ENCODE measurements around the gene RIPPLY1. TPM values are rescaled to one million over a fixed set of nuclear protein-coding genes. Genes with fewer than 3 reads are reported as not detected.

RIPPLY1 gene
- total RNA-seq, 4 donors from 2014 or later: not detected

DNA sequence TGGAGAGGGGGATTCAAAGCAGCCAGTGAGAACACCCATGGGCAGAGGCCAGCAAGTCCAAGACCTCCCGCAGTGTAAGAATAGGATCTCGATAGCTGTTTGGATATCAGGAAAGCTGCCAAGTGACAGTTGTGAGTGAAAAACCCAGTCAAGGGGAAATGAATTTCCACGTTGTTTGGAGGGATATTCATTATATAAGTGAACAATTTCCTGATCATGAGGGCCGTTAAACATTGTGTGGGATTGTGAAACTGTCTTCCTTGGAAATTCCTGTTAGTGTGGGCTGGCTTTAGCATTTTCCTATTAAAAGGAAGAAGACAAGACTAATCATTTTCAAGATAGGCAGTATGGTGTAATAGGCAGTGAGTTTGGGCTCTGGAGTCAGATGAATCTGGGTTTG lies 32.0 kb upstream of the RIPPLY1 start:
- DNase-seq (ENCODE audit: low spot score in 2 of 2): no peak
- H3K27ac ChIP-seq: no peak overlapping the region
- no peaks in the 10 kb centered on the region for H3K9me3 ChIP-seq
- peaks cover 0 to 9% (median 4%) of the 10 kb centered on the region in 4 donors for H3K4me1 ChIP-seq
- peaks cover 0 to 6% of the 10 kb centered on the region in 2 donors for H3K27me3 ChIP-seq
- no peak overlapping the region for H3K4me3 ChIP-seq
- H3K36me3 ChIP-seq: peaks cover 0 to 5% (median 0%) of the 10 kb centered on the region in 3 donors
- 2 to 24% methylated on average over 4 of the region's 4 CpGs for WGBS, 2 donors
- TF ChIP-seq, protein P1, sequence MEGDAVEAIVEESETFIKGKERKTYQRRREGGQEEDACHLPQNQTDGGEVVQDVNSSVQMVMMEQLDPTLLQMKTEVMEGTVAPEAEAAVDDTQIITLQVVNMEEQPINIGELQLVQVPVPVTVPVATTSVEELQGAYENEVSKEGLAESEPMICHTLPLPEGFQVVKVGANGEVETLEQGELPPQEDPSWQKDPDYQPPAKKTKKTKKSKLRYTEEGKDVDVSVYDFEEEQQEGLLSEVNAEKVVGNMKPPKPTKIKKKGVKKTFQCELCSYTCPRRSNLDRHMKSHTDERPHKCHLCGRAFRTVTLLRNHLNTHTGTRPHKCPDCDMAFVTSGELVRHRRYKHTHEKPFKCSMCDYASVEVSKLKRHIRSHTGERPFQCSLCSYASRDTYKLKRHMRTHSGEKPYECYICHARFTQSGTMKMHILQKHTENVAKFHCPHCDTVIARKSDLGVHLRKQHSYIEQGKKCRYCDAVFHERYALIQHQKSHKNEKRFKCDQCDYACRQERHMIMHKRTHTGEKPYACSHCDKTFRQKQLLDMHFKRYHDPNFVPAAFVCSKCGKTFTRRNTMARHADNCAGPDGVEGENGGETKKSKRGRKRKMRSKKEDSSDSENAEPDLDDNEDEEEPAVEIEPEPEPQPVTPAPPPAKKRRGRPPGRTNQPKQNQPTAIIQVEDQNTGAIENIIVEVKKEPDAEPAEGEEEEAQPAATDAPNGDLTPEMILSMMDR (IDR thresholded peaks at IDR 0.05): no peak
- TF ChIP-seq EP300 (IDR thresholded peaks at IDR 0.05): no peak
- TF ChIP-seq POLR2A (IDR thresholded peaks at IDR 0.05): no peak

DNA sequence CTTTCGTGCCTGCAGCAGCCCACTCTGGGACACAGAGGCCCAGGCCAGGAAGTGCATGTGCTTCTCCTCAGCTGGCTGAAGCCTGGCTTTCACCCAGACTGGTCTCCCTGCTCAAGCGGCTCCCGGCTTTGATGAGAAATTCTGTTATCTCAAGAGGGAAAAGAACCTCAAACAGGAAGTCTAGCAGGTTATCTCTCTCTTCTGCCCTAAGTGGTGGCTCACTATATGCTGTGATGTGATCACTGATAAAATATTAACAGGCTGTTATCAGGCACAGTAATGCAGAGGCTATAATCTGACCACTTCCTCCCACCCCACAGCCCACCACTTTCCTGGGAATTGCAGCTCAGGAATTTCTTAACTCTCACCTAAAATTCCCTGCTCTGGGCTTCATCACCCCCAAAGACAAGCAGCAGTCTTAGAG lies 30.4 kb upstream of the RIPPLY1 start:
- 6 to 38% methylated on average over 3 of the region's 3 CpGs for WGBS, 2 donors
- peaks cover 0 to 5% (median 0%) of the 10 kb centered on the region in 3 donors for H3K36me3 ChIP-seq
- peaks cover 0 to 6% of the 10 kb centered on the region in 2 donors for H3K27me3 ChIP-seq
- no peaks in the 10 kb centered on the region for H3K9me3 ChIP-seq
- TF ChIP-seq, protein P1 (IDR thresholded peaks at IDR 0.05): no peak
- TF ChIP-seq POLR2A (IDR thresholded peaks at IDR 0.05): no peak
- TF ChIP-seq EP300 (IDR thresholded peaks at IDR 0.05): no peak
- peaks cover 0 to 9% (median 4%) of the 10 kb centered on the region in 4 donors for H3K4me1 ChIP-seq
- DNase-seq (ENCODE audit: low spot score in 2 of 2): no peak
- peak overlapping the region in 2 of 4 donors; percentile 15 to 20 for H3K27ac ChIP-seq
- no peak overlapping the region for H3K4me3 ChIP-seq

DNA sequence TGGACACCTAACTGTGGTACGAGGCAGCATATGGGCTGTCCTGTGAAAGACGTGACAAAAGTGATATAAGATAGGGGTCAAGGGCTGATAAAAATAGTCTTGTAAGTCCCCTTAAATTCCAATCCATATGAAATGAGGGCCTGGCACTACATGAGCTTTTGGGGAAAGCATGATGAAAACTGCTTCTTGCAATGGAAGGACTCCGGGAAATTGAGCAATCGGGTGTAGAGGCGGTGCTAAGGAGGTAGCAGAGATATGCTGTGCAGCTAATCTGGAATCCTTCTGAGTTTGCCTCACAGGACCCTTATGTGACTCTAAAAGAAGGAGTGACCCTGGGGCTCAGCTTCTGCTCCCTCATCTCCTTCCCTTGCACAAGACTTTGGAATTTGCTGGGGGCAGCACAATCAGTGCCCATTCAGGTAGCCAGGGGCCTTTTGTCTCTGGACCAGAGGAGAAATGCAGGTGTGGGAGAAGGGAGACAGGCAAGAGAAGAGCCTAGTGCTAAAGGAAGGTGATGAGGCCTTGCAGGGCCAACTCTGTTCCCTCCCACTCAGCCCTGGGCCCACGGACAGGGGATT lies 29.9 kb upstream of the RIPPLY1 start:
- 72 to 83% methylated on average over 5 to 6 of the region's 6 CpGs for WGBS, 2 donors
- DNase-seq (ENCODE audit: low spot score in 2 of 2): no peak
- TF ChIP-seq EP300 (IDR thresholded peaks at IDR 0.05) (no peak), POLR2A (IDR thresholded peaks at IDR 0.05) (no peak)
- TF ChIP-seq, protein P1 (IDR thresholded peaks at IDR 0.05): no peak

DNA sequence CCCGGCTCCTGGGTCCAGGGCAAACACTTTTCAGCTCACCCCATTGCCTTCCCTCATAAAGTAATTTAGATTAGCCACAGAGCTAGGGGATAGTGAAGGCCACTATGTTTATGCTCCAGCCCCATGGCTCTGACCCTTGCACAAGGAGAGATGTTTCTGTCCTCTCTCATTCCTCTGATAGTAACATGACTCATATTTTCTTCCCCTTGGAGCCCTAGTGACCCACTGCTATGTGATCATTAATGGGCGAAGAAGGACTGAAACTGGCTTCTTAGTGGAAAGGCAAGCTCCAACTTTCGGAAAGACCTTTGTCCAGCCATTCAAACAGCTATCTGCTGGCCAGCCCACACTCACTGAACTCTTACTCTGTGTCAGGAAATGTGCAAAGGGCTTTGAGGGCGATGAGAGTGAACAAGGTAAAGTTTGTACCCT lies 29.4 kb upstream of the RIPPLY1 start:
- no peak overlapping the region for H3K4me3 ChIP-seq
- H3K36me3 ChIP-seq: peaks cover 0 to under 1% (median 0%) of the 10 kb centered on the region in 3 donors
- H3K27ac ChIP-seq: peak overlapping the region in 2 of 4 donors; percentile 11 to 49
- DNase-seq (ENCODE audit: low spot score in 2 of 2): no peak
- 48 to 53% methylated on average over 4 of the region's 4 CpGs for WGBS, 2 donors
- H3K4me1 ChIP-seq: peaks cover 0 to 9% (median 4%) of the 10 kb centered on the region in 4 donors
- peaks cover 0 to 4% of the 10 kb centered on the region in 2 donors for H3K27me3 ChIP-seq
- no peak for TF ChIP-seq EP300 (IDR thresholded peaks at IDR 0.05)
- TF ChIP-seq, protein P1 (IDR thresholded peaks at IDR 0.05): no peak
- no peak for TF ChIP-seq POLR2A (IDR thresholded peaks at IDR 0.05)
- H3K9me3 ChIP-seq: no peaks in the 10 kb centered on the region

More for the DNA sequence above, 29.9 kb upstream of the RIPPLY1 start:
- peaks cover 0 to 5% (median 0%) of the 10 kb centered on the region in 3 donors for H3K36me3 ChIP-seq
- no peaks in the 10 kb centered on the region for H3K9me3 ChIP-seq
- H3K27me3 ChIP-seq: peaks cover 0 to 6% of the 10 kb centered on the region in 2 donors
- peak overlapping the region in 2 of 4 donors; percentile 20 to 49 for H3K27ac ChIP-seq
- no peak overlapping the region for H3K4me3 ChIP-seq
- peaks cover 0 to 9% (median 4%) of the 10 kb centered on the region in 4 donors for H3K4me1 ChIP-seq

DNA sequence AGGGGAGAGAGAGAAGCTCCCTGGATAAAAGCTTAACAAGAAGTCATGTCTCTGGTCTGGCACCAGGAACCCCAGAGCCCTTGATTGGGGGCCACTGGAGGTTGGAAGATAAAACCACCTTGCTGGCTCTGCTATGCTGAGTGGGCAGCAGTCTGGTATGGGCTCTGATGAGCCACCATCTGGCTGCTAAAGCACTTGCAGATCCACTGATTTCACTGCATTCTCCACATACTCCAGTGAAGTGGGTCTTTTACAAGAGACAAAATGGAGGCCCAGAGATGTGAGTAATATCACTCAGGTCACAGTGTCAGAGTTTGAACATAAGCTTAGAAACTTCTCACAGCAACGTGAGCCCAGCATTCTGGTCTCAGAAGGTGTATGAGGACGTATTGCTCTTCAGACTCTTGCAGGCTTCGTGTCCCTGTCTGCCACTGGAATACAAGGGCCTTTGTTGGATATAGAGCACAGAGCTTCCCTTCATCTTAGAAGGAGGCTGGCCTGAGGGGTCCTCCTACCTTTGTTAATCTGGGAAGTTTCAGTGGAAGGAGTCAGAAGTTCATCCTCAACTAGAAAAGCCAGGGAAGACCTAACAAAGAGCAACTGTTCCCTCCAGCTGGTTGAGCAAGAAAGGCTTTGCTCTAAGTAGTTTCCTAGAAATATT lies 28.8 kb upstream of the RIPPLY1 start:
- WGBS, 2 donors: 35 to 40% methylated on average over 1 to 3 of the region's 3 CpGs
- H3K4me3 ChIP-seq: no peak overlapping the region
- no peaks in the 10 kb centered on the region for H3K9me3 ChIP-seq
- peaks cover 0 to 9% (median 4%) of the 10 kb centered on the region in 4 donors for H3K4me1 ChIP-seq
- H3K36me3 ChIP-seq: no peaks in the 10 kb centered on the region
- TF ChIP-seq POLR2A (IDR thresholded peaks at IDR 0.05): no peak
- no peak for TF ChIP-seq EP300 (IDR thresholded peaks at IDR 0.05)
- TF ChIP-seq, protein P1 (IDR thresholded peaks at IDR 0.05): no peak
- peak overlapping the region in 2 of 4 donors; percentile 11 to 49 for H3K27ac ChIP-seq
- no peaks in the 10 kb centered on the region for H3K27me3 ChIP-seq
- no peak for DNase-seq (ENCODE audit: low spot score in 2 of 2)

Measured in tibial nerve (tissue), 4 donors.